ENCODE data around the gene PKIB. TPM values are rescaled to one million over a fixed set of nuclear protein-coding genes. Genes with fewer than 3 reads are reported as not detected.

Gene PKIB
- total and polyA plus RNA-seq, 2 donors (not counting 3 experiments of a cell fraction or from before 2014, with no cell fraction given): not detected

GRCh38 chr6:122734529-122735395, 124.6 kb downstream of the PKIB start:
- Histone ChIP-seq H3K4me1 (ENCODE audit: control insufficient read depth, extremely low read depth, insufficient read depth, low read length) (no peaks in the 10 kb centered on the region), H3K4me3 (replicated peaks in 1 of 3; ENCODE audit: insufficient read depth in 1 of 3, low read depth in 1 of 3, low read length in 3 of 3) (no peak overlapping the region), H3K4me2 (ENCODE audit: insufficient read depth, low read length) (no peak overlapping the region), H4K20me1 (replicated peaks; ENCODE audit: control insufficient read depth, extremely low read depth, insufficient read depth, low read length) (no peaks in the 10 kb centered on the region), H3K36me3 (ENCODE audit: control insufficient read depth in 2 of 2, extremely low read depth in 1 of 2, insufficient read depth in 2 of 2, low read length in 2 of 2) (no peaks in the 10 kb centered on the region), H3K9me1 (replicated peaks; ENCODE audit: control insufficient read depth, extremely low read depth, insufficient read depth, low read length) (no peaks in the 10 kb centered on the region), H3K79me2 (ENCODE audit: control insufficient read depth, insufficient read depth, low read length) (no peaks in the 10 kb centered on the region), H3K9me3 (replicated peaks; ENCODE audit: control insufficient read depth, insufficient read depth, low read length) (no peaks in the 10 kb centered on the region), H3K27ac (ENCODE audit: insufficient read depth, low read depth, low read length) (no peak overlapping the region), H2AFZ (ENCODE audit: low read depth, low read length) (no peak overlapping the region), H3K27me3 (ENCODE audit: control insufficient read depth in 2 of 2, insufficient read depth in 2 of 2, low read length in 2 of 2) (peaks cover 5 to 12% of the 10 kb centered on the region in 2 experiments), H3K9ac (replicated peaks; ENCODE audit: extremely low read depth, insufficient read depth, low read length) (no peak overlapping the region)
- TF ChIP-seq EZH2 (IDR thresholded peaks at IDR 0.05; ENCODE audit: borderline replicate concordance, low read depth, low read length, severe bottlenecking) (no peak), FOS (IDR thresholded peaks at IDR 0.05; ENCODE audit: borderline replicate concordance, insufficient read depth, low read length) (no peak), GATA2 (IDR thresholded peaks at IDR 0.05; ENCODE audit: insufficient read depth, insufficient read length, low read depth, low read length) (no peak), POLR2A (IDR thresholded peaks at IDR 0.05; ENCODE audit: low read depth, low read length) (no peak), CTCF (IDR thresholded peaks at IDR 0.05; ENCODE audit: extremely low read depth in 1 of 2, insufficient read depth in 1 of 2, low read depth in 1 of 2, low read length in 2 of 2) (no peak), MYC (IDR thresholded peaks at IDR 0.05; ENCODE audit: low read depth, low read length) (no peak), JUN (IDR thresholded peaks at IDR 0.05; ENCODE audit: borderline replicate concordance, insufficient read depth, insufficient read length, low read depth) (no peak), POLR2AphosphoS5 (IDR thresholded peaks at IDR 0.05; ENCODE audit: insufficient read depth, low read depth, low read length) (no peak), MAX (IDR thresholded peaks at IDR 0.05; ENCODE audit: insufficient read depth, insufficient read length) (no peak)
- intact Hi-C loops (cut with micrococcal nuclease): loop anchor here (10.0 kb wide), 1 partner anchor 640 kb away; no protein-coding TSS in a partner anchor
- DNase-seq (ENCODE audit: low read depth, low spot score) (no peak), FAIRE-seq (no peak)
- dilution Hi-C loops (cut with MboI; ENCODE audit: extremely low pct_ligation_motif_present, low sequenced_read_pairs): no loop called here
- POLR2A ChIA-PET: no interaction called here
- CTCF ChIA-PET: interaction anchor here (9.1 kb wide), 1 partner anchor 104 kb away, joined by 274 read pairs; no protein-coding TSS in a partner anchor
- no TSS peak for BruUV-seq (replicated peaks)

Measured in endothelial cell of umbilical vein (primary cell).